Kidney glomerular epithelial cell (primary cell): Measurements from ENCODE around the gene CUTC.
A peak's percentile ranks its signal among the peaks of the same experiment; 100 is the strongest.

Experiments used
- DNase-seq: peaks from one replicate; lab custom pipeline; 2025; lab: John Stamatoyannopoulos, UW

Gene CUTC

DNA sequence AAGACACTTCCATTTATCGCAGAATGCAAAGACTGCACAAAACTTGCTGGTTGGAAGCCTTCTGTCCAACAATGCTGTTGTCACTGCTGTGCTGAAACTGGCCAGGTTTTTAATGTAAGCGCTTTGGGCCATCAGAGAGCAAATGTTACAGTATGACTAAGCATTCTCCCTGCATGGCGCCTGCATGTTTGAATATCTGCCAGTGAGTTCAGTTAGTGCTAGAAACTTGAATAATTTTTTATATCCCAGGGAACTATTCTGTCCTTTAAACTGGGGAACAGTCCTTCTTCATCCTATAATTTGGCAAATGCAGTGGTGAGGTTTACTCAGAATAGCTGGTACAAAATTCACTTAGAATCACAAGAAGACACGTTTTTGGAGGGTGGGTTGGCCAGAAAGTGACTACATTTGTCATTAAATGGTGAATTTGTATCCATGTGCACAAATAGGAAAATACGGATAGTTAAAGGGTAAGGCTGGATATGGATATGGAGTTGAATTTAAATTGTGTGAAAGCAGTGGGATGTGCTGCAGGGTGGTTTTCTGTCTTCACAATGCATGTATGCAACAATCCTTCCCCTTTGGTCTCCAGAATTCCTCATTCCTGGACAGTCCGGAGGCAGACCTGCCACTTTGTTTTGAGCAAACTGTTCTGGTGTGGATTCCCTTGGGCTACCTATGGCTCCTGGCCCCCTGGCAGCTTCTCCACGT is 52.1 kb downstream of the CUTC start:
- DNase-seq = peak; percentile 24

DNA sequence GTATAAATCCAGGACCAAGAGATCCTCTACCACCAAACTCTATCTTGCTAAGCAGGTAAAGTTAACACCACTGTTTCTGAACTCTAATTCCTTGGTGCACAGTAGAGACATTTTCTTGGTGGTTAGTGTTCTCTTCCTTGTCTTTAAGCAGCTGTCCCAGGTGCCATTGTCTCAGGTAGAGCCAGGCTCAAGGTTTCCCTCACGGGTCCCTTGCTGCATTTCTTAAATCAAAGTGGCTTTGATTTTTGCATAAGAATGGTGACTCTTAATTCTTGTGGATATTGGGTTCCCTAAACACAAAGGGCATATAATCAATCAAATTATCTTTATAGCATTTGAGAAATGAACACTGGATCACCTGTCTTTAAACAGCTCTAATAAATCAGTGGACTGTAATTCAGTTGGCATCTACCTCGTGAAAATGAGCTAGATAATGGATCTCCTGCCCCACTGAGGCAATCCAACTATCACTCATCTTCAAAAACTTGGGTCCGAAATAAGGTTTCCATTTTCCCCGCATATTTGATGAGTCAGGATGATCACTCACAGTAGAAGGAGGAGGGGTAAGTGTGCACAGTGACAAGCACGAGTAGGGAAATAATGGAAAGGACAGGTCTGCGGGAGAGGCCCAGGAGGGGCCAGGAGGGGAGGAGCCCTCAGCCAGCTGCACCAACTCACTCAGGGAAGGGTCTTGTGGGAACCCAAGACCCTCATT is 52.9 kb downstream of the CUTC start:
- DNase-seq = no peak

DNA sequence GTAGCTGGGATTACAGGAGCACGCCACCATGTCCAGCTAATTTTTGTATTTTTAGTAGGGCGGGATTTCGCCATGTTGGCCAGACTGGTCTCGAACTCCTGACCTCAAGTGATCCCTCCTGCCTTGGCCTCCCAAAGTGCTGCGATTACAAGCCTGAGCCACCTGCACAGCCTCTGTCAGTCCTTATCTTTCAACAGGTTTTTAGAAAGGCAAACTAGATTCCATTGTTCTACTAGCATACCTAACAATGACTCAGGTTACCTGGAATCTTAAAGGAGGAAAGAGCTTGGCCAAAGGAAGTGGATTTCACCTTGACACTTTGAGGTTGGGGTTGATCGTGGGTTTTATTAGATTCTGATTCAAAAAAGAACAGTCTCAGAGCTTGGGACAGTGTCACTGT is 53.6 kb downstream of the CUTC start:
- no peak for DNase-seq

DNA sequence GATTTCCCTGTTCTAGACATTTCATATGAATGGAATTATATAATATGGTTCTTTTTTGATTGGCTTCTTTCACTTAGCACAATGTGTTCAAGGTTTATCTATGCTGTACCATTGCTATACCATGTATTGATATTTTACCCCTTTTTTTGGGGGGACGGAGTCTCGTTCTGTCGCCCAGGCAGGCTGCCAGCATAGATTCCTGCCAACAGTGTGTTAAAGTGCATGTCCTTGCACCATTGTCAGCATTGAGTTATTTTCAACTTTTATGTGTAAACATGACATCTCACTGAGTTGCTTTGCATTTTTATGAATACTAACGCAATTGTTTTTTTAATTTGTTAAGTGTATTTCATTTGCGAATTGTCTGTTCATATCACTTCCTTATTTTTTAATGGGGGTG is 55.3 kb downstream of the CUTC start:
- DNase-seq = no peak

DNA sequence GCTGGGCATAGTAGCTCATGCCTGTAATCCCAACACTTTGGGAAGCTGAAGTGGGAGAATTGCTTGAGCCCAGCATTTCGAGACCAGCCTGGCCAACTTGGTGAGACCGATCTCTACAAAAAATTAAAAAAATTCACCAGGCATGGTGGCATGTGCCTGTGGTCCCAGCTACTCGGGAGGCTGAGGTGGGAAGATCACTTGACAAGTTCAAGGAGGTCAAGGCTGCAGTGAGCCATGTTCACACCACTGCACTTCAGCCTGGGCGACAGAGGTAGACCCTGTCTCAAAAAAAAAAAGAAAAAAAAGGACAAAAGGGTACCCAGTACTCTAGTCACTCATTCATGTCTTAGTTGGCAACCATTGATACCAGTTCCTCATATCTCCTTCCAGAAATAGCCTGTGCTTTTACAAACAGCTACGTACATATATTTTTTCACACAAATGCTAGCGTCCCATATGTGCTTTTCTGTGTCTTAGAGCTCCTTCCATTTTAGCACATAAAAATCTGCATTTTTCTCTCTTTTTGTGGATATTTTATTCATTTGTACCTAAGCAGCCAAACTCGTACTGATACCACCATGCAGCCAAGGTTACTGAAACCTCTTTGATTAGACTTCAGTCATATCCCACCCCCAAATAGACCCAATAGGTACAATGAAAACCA is 55.9 kb downstream of the CUTC start:
- DNase-seq = no peak

DNA sequence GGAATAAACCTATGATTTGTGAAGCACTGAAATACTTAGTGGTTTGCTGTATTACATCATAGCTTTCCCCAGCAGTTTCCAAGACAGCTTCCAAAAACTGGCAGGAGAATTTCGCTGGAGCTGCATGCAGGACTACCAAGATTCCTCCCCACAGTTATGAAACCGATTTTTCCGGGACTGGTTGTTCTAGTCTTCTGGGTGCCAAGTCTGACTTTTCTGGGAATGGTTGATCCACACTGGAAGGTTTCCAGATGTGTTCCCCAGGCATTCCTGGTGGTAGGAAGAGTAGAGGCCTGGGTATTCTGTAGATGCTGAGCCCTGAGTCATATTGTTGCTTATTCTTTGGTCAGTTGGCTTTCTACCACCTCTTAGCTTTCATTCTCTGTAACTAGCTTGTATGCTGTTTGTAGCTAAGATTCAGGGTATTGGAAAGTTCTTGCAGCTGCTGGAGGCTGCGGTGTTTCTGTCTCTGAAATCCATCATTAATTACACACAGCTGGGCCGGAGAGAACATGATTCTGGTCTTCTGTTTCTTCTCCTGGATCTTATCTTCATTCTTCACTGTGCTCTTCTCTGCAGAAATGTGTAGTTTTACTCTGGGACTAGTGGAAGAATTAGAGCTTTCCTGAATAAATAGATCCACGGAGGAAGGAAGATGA is 56.7 kb downstream of the CUTC start:
- DNase-seq = no peak

DNA sequence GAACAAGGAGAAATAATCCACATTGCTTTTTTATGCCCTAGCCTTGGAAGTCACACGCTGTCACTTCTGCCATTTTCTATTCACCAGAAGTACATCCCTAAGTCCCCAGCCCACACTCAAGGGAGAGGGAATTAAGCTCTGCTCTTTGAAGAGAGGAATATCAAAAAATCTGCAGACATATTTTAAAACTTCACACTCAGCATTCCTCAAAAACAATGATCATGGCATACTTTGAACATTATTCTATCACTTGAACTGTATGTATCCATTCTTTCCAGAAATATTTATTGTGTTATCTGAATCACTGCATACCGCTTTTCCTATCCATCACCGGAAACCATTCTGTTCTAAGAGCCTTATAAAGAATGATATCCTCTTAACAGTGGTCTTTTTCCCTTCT is 59.8 kb downstream of the CUTC start:
- no peak for DNase-seq

DNA sequence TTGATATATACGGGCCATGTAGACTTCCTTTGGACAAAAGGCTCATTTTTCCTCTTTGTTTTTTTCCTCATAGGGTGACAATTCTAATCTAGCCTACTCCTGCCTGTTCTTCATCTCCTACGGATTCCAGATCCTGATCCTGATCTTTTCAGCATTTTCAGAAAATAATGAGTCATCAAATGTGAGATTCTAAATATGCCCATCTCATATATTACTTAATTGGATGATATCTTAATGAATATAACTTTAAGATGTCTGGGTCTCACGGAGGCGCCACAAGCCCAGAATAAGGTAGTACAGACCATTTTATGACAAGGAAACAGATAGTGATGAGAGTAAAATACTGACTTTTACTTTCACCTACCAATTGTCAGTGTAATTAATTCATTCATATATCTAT is 61.8 kb downstream of the CUTC start:
- no peak for DNase-seq

DNA sequence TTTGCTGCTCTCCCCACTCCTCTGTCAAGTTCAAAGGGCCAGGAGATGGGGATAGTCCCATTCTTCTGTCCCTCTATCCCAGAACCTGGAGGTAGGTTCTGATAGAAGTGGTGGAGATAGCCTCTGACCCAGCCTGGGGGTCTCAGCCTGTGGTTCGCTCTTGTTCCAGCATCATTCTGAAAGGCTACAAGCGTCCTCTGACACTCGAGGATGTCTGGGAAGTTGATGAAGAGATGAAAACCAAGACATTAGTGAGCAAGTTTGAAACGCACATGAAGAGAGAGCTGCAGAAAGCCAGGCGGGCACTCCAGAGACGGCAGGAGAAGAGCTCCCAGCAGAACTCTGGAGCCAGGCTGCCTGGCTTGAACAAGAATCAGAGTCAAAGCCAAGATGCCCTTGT is 64.9 kb downstream of the CUTC start:
- DNase-seq = no peak

DNA sequence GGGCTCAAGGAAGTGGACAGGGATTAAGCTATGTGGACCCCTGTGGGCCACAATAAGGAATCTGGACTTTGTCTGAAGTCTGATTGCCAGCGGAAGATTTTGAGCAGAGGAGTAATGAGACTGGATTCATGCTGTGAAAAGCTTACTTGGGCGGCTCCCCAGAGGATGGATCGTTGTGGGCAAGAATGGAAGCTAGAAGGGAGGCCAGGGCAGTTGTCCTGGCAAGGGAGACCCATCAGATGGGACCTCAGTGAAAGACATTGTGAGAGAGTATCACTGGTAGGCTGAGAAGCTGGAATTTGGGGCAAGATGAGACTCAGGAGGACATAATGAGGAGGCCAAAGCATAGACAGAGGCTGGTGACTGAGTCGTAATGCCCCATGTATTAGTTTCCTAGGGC is 66.0 kb downstream of the CUTC start:
- DNase-seq = no peak

DNA sequence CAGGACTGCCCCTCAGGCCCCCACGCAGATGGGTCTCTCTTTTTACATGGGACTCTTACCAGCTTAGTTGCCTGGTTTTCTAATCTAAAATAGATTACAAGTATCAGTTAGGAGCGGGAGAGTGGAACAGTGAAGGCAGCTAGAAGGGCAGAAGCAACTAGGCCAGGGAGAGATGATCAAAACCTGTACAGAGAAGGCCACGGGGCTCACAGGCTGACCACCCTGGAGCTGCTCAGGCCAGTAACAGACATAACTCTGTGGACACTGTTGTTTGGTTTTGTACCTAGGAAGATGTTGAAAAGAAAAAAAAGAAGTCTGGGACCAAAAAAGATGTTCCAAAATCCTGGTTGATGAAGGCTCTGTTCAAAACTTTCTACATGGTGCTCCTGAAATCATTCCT is 66.9 kb downstream of the CUTC start:
- DNase-seq = no peak

DNA sequence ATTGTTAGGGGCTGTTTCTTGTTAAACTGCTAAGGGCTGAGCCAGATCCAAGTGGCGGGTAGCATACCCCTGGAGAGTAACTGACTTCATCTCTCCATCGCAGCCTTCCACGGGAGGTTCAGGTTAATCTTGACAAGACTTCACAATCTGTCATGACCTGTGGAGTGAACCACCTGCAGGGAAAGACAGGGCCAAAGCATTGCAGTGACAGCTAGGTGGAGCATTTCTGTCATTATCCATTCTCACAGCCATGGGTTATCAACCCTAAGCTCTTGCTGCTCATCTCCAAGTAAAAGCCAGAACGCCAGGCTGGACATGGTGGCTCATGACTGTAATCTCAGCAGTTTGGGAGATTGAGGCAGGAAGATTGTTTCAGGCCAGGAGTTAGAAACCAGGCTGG is 67.6 kb downstream of the CUTC start:
- no peak for DNase-seq

DNA sequence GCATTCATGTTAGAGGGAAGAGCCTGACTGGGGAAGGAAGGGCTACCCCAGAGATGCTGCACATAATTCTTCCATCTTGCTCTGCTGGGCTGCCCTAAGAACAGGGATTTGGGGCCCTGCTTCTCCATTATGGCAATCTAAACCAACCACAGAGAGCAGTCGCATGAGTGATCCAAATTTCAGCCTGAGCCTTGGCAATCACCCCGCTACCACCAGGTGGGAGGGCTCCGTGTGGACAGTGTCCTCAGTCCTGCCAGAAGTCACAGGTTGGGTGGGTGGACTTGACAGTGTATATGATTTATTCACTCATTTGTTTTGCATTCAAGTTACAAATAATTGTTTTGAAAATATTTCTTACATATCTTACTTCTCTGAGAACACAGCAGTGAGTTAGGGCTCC is 72.4 kb downstream of the CUTC start:
- no peak for DNase-seq

DNA sequence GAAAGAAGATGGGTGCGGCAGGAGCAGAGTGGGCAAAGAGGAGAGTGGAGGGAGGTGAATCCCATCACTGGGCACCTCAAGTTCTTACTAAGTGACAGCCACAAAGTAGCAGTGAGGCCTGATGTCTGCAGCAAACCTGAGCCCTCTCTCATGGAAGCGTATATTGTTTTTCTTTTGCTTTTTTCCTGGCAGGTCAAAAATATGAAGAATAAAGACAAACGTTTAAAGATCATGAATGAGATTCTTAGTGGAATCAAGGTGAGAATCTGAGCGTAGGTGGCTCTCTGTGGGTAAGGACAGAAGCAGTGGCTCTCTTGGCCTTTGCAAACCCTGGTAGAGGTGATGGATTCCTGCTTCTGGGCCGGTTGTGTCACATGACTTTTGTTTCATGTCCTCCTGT is 73.2 kb downstream of the CUTC start:
- DNase-seq = no peak
